WTC11 (cell line): ENCODE results near the gene SLAMF6. TPM values are rescaled to one million over a fixed set of nuclear protein-coding genes. Genes with fewer than 3 reads are reported as not detected.
A peak's percentile ranks its signal among the peaks of the same experiment; 100 is the strongest.

Source experiments
- ATAC-seq: fragments of 200-7000 bp; cut with Tn5 transposase; 2 replicates; pipeline ENCODE4 v1.10.0; 2021; ENCODE audit warnings: mild to moderate bottlenecking, moderate library complexity
- CTCF ChIA-PET: fragments of 300-600 bp; sonication (Branson Sonifier 250); formaldehyde crosslinking; loops from one replicate; lab custom pipeline; 2021; ENCODE audit warnings: antibody characterized with exemption; lab: Charles Lee
- POLR2A ChIA-PET: fragments of 350-600 bp; sonication (Branson Sonifier 250); formaldehyde crosslinking; loops from one replicate; lab custom pipeline; 2021; ENCODE audit warnings: antibody characterized with exemption; lab: Charles Lee
- DNase-seq: peaks from one replicate; pipeline ENCODE4 v3.0.0; 2021; ENCODE audit warnings: low spot score
- H3K27ac Mint-ChIP-seq: 2 replicates; pipeline ENCODE4 v1.8.0; 2021; ENCODE audit warnings: mixed read lengths
- H3K27me3 Mint-ChIP-seq: 2 replicates; pipeline ENCODE4 v1.8.0; 2021; ENCODE audit warnings: low read depth, mild to moderate bottlenecking, moderate library complexity, mixed read lengths
- H3K36me3 Mint-ChIP-seq: 2 replicates; pipeline ENCODE4 v1.8.0; 2021; ENCODE audit warnings: mixed read lengths
- H3K4me1 Mint-ChIP-seq: 2 replicates; pipeline ENCODE4 v1.8.0; 2022; ENCODE audit warnings: mixed read lengths
- H3K4me3 Mint-ChIP-seq: 2 replicates; pipeline ENCODE4 v1.8.0; 2021; ENCODE audit warnings: mild to moderate bottlenecking, moderate library complexity, mixed read lengths
- H3K9me3 Mint-ChIP-seq: 2 replicates; pipeline ENCODE4 v1.8.0; 2021; ENCODE audit warnings: mixed read lengths
- ATF2 ChIP-seq: sonication (generic); formaldehyde crosslinking; IDR thresholded peaks from 2 replicates; pipeline ENCODE4 v1.8.1; 2022; ENCODE audit warnings: low read depth, missing genetic modification reagents, borderline replicate concordance
- CTCF ChIP-seq: fragments of 200-600 bp; IDR thresholded peaks from 2 replicates; pipeline ENCODE4 v1.8.0; 2022; ENCODE audit warnings: antibody characterized with exemption
- ELF4 ChIP-seq: sonication (generic); formaldehyde crosslinking; IDR thresholded peaks from 2 replicates; pipeline ENCODE4 v1.8.1; 2022; ENCODE audit warnings: low read depth, mild to moderate bottlenecking, moderate library complexity, missing genetic modification reagents
- ETV6 ChIP-seq: sonication (generic); formaldehyde crosslinking; IDR thresholded peaks from 2 replicates; pipeline ENCODE4 v1.8.1; 2022; ENCODE audit warnings: mild to moderate bottlenecking, missing genetic modification reagents
- GABPB1 ChIP-seq: sonication (generic); formaldehyde crosslinking; IDR thresholded peaks from 2 replicates; pipeline ENCODE4 v1.8.1; 2023; ENCODE audit warnings: mild to moderate bottlenecking, missing genetic modification reagents
- HMGA2 ChIP-seq: fragments of 250-450 bp; sonication (Bioruptor Pico); IDR thresholded peaks from 2 replicates; pipeline ENCODE4 v1.4.0; 2021; ENCODE audit warnings: mild to moderate bottlenecking, moderate library complexity
- MAX ChIP-seq: sonication (generic); formaldehyde crosslinking; IDR thresholded peaks from 2 replicates; pipeline ENCODE4 v1.8.0; 2022; ENCODE audit warnings: mild to moderate bottlenecking, missing genetic modification reagents
- MLX ChIP-seq: sonication (generic); formaldehyde crosslinking; IDR thresholded peaks from 2 replicates; pipeline ENCODE4 v1.8.1; 2023; ENCODE audit warnings: mild to moderate bottlenecking, missing genetic modification reagents, moderate library complexity
- MYBL2 ChIP-seq: sonication (generic); formaldehyde crosslinking; IDR thresholded peaks from 2 replicates; pipeline ENCODE4 v1.8.1; 2023; ENCODE audit warnings: mild to moderate bottlenecking, moderate library complexity, missing genetic modification reagents
- SOX15 ChIP-seq: fragments of 250-450 bp; sonication (Bioruptor Pico); IDR thresholded peaks from 2 replicates; pipeline ENCODE4 v1.9.0; 2021; ENCODE audit warnings: mild to moderate bottlenecking
- TEAD1 ChIP-seq: sonication (generic); formaldehyde crosslinking; IDR thresholded peaks from 2 replicates; pipeline ENCODE4 v1.8.0; 2022; ENCODE audit warnings: mild to moderate bottlenecking, missing genetic modification reagents
- ZBTB21 ChIP-seq: sonication (generic); formaldehyde crosslinking; IDR thresholded peaks from 2 replicates; pipeline ENCODE4 v1.8.1; 2023; ENCODE audit warnings: mild to moderate bottlenecking, missing genetic modification reagents, borderline replicate concordance
- ZSCAN18 ChIP-seq: fragments of 250-450 bp; sonication (Bioruptor Pico); IDR thresholded peaks from 2 replicates; pipeline ENCODE4 v2.1.2; 2022; ENCODE audit warnings: mild to moderate bottlenecking, moderate library complexity
- total RNA-seq: library from RNA; stranded (reverse); gene quantifications from 3 replicates; pipeline ENCODE4 v1.2.3, GENCODE V29; 2021

Gene SLAMF6
- total RNA-seq, 1 experiment from 2014 or later, result not detected

GRCh38 chr1:160553778-160554177 is 30.7 kb upstream of the SLAMF6 start (continued):
- no peak for TF ChIP-seq HMGA2 (CRISPR knock-in tag)
- TF ChIP-seq TEAD1 (CRISPR knock-in tag), result no peak
- TF ChIP-seq ETV6 (CRISPR knock-in tag), result no peak
- no peak for TF ChIP-seq ZBTB21 (CRISPR knock-in tag)

GRCh38 chr1:160552425-160552824 is 29.4 kb upstream of the SLAMF6 start:
- Mint-ChIP-seq H3K27me3 (peaks cover 3% of the 10 kb centered on the region; the same call in 1 of the 2 replicates), H3K9me3 (peaks cover 10% of the 10 kb centered on the region), H3K4me3 (no peak overlapping the region), H3K27ac (no peak overlapping the region), H3K4me1 (0 out of 2 replicates have a peak, but pooled peaks cover 4% of the 10 kb centered on the region)
- ATAC-seq (no peak), DNase-seq (no peak)
- ChIA-PET CTCF (no interaction called here), POLR2A (no interaction called here)
- TF ChIP-seq ELF4 (CRISPR knock-in tag) (no peak), MYBL2 (no peak), ATF2 (CRISPR knock-in tag) (no peak), TEAD1 (CRISPR knock-in tag) (no peak), ZSCAN18 (no peak), MLX (no peak), MAX (CRISPR knock-in tag) (no peak)
- TF ChIP-seq, all 79 proteins: peak for 0
- H3K36me3 Mint-ChIP-seq, result no peaks in the 10 kb centered on the region

- POLR2A ChIA-PET, result no interaction called here
- peaks cover 3% of the 10 kb centered on the region; the same call in 1 of the 2 replicates for H3K27me3 Mint-ChIP-seq
Measured at GRCh38 chr1:160550572-160551034, 27.5 kb upstream of the SLAMF6 start.

More at GRCh38 chr1:160550572-160551034, 27.5 kb upstream of the SLAMF6 start:
- H3K4me3 Mint-ChIP-seq, result no peak overlapping the region
- H3K4me1 Mint-ChIP-seq, result 0 out of 2 replicates have a peak, but pooled peaks cover 4% of the 10 kb centered on the region
- H3K9me3 Mint-ChIP-seq, result peaks cover 10% of the 10 kb centered on the region
- no peak overlapping the region for H3K27ac Mint-ChIP-seq
- no peaks in the 10 kb centered on the region for H3K36me3 Mint-ChIP-seq
- peak; percentile 95 for ATAC-seq
- DNase-seq, result peak; percentile 78
- TF ChIP-seq SOX15 (CRISPR knock-in tag), result no peak
- peak; percentile 62; the same call in 1 of the 2 replicates for TF ChIP-seq GABPB1 (CRISPR knock-in tag)
- peak; percentile 48; the same call in 1 of the 2 replicates for TF ChIP-seq CTCF
- TF ChIP-seq, all 79 proteins: peak for 2
- CTCF ChIA-PET, result interaction anchor here (0.6 to 1.7 kb wide), 25 partner anchors 10 to 404 kb away, joined by 3 to 14 read pairs (median 3); partner anchors contain the start of gene ITLN2
